HEK293 (cell line): ENCODE results near the gene MDP1.

Experiments
- CTCF ChIA-PET: fragments of 350-600 bp; formaldehyde crosslinking; extraction: SDS; loops from one replicate; lab custom pipeline; 2021; ENCODE audit warnings: antibody characterized with exemption; lab: Yijun Ruan, JAX
- POLR2A ChIA-PET: fragments of 300-600 bp; formaldehyde crosslinking; extraction: SDS; loops from one replicate; lab custom pipeline; 2020; ENCODE audit warnings: antibody characterized with exemption, inconsistent platforms; lab: Yijun Ruan, JAX
- H3K27ac ChIP-seq: fragments of 200-500 bp; sonication (Bioruptor generic); 2 replicates; pipeline ENCODE4 v1.5.1; 2014; ENCODE audit warnings: low read depth, low read length, control low read depth, inconsistent platforms; ENCODE audit errors: extremely low read depth
- H3K36me3 ChIP-seq, 2 experiments: fragments of 200-500 bp in 1 of 2; sonication (Bioruptor generic) in 1 of 2; 1 replicate in 1 of 2; 2 replicates in 1 of 2; pipeline ENCODE4 v1.5.1; 2014 to 2017; ENCODE audit warnings: inconsistent platforms in 2 of 2, low read length in 2 of 2; ENCODE audit not compliant: control insufficient read depth in 2 of 2, insufficient read depth in 1 of 2
- H3K4me1 ChIP-seq: fragments of 200-500 bp; sonication (Bioruptor generic); 2 replicates; pipeline ENCODE4 v1.5.1; 2014; ENCODE audit warnings: mild to moderate bottlenecking, low read length, inconsistent platforms; ENCODE audit not compliant: control insufficient read depth, insufficient read depth
- H3K4me3 ChIP-seq: 2 replicates; pipeline ENCODE4 v1.5.1; 2011; ENCODE audit warnings: low read depth, mild to moderate bottlenecking, control low read depth, low read length, moderate library complexity
- H3K9me3 ChIP-seq: fragments of 200-500 bp; sonication (Bioruptor generic); 2 replicates; pipeline ENCODE4 v1.5.1; 2014; ENCODE audit warnings: low read depth, low read length, inconsistent platforms; ENCODE audit not compliant: control insufficient read depth, insufficient read depth
- BCL11A ChIP-seq: fragments of 450-650 bp; formaldehyde crosslinking; IDR thresholded peaks from 2 replicates; pipeline ENCODE4 v1.5.1; 2016; ENCODE audit warnings: low read depth, missing biosample characterization, missing genetic modification characterization
- GLI4 ChIP-seq: fragments of 450-650 bp; formaldehyde crosslinking; IDR thresholded peaks from 2 replicates; pipeline ENCODE4 v1.5.1; 2016; ENCODE audit warnings: missing biosample characterization, missing genetic modification characterization
- INSM2 ChIP-seq: fragments of 450-650 bp; formaldehyde crosslinking; IDR thresholded peaks from 2 replicates; pipeline ENCODE4 v1.5.1; 2016; ENCODE audit warnings: missing biosample characterization, missing genetic modification characterization
- OVOL3 ChIP-seq: fragments of 450-650 bp; formaldehyde crosslinking; IDR thresholded peaks from 2 replicates; pipeline ENCODE4 v1.5.1; 2016; ENCODE audit warnings: missing biosample characterization, missing genetic modification characterization
- PRDM1 ChIP-seq: fragments of 450-650 bp; formaldehyde crosslinking; IDR thresholded peaks from 2 replicates; pipeline ENCODE4; 2016; ENCODE audit warnings: missing biosample characterization, missing genetic modification characterization
- REST ChIP-seq: fragments of 450-650 bp; formaldehyde crosslinking; IDR thresholded peaks from 2 replicates; pipeline ENCODE4 v1.5.1; 2016; ENCODE audit warnings: missing biosample characterization, missing genetic modification characterization
- ZBTB10 ChIP-seq: fragments of 450-650 bp; formaldehyde crosslinking; IDR thresholded peaks from 2 replicates; pipeline ENCODE4 v1.5.1; 2016; ENCODE audit warnings: missing biosample characterization, missing genetic modification characterization
- ZFP41 ChIP-seq: fragments of 450-650 bp; formaldehyde crosslinking; IDR thresholded peaks from 2 replicates; pipeline ENCODE4 v1.5.1; 2016; ENCODE audit warnings: missing biosample characterization, missing genetic modification characterization, borderline replicate concordance
- ZNF23 ChIP-seq: fragments of 450-650 bp; formaldehyde crosslinking; IDR thresholded peaks from 2 replicates; pipeline ENCODE4 v1.5.1; 2016; ENCODE audit warnings: missing biosample characterization, missing genetic modification characterization, borderline replicate concordance
- ZNF341 ChIP-seq: fragments of 450-650 bp; formaldehyde crosslinking; IDR thresholded peaks from 2 replicates; pipeline ENCODE4; 2016; ENCODE audit warnings: low read depth, missing biosample characterization, missing genetic modification characterization
- ZNF560 ChIP-seq: fragments of 450-650 bp; formaldehyde crosslinking; IDR thresholded peaks from 2 replicates; pipeline ENCODE4 v1.5.1; 2017; ENCODE audit warnings: missing biosample characterization, missing genetic modification characterization, borderline replicate concordance
- ZNF623 ChIP-seq: fragments of 450-650 bp; formaldehyde crosslinking; IDR thresholded peaks from 2 replicates; pipeline ENCODE4 v1.5.1; 2016; ENCODE audit warnings: missing biosample characterization, missing genetic modification characterization
- ZNF747 ChIP-seq: fragments of 450-650 bp; formaldehyde crosslinking; IDR thresholded peaks from 2 replicates; pipeline ENCODE4 v1.5.1; 2016; ENCODE audit warnings: missing biosample characterization, missing genetic modification characterization
- TF ChIP-seq, protein P1 (sequence below): fragments of 450-650 bp; formaldehyde crosslinking; IDR thresholded peaks from 2 replicates; pipeline ENCODE4 v1.5.1; 2016; ENCODE audit warnings: missing biosample characterization, missing genetic modification characterization
- TF ChIP-seq, protein P2 (sequence below): sonication (generic); formaldehyde crosslinking; IDR thresholded peaks from 2 replicates; pipeline ENCODE4 v1.8.1; 2022; ENCODE audit warnings: mild to moderate bottlenecking, moderate library complexity, missing genetic modification reagents
- TF ChIP-seq, protein P3 (sequence below): fragments of 450-650 bp; formaldehyde crosslinking; IDR thresholded peaks from 2 replicates; pipeline ENCODE4 v1.5.1; 2017; ENCODE audit warnings: missing biosample characterization, missing genetic modification characterization

MDP1 gene

GRCh38 chr14:24184104-24184970, 31.5 kb downstream of the MDP1 start (continued):
- TF ChIP-seq, protein P1, sequence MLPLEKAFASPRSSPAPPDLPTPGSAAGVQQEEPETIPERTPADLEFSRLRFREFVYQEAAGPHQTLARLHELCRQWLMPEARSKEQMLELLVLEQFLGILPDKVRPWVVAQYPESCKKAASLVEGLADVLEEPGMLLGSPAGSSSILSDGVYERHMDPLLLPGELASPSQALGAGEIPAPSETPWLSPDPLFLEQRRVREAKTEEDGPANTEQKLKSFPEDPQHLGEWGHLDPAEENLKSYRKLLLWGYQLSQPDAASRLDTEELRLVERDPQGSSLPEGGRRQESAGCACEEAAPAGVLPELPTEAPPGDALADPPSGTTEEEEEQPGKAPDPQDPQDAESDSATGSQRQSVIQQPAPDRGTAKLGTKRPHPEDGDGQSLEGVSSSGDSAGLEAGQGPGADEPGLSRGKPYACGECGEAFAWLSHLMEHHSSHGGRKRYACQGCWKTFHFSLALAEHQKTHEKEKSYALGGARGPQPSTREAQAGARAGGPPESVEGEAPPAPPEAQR (tag by site-specific recombination) = no peak
- TF ChIP-seq, protein P2, sequence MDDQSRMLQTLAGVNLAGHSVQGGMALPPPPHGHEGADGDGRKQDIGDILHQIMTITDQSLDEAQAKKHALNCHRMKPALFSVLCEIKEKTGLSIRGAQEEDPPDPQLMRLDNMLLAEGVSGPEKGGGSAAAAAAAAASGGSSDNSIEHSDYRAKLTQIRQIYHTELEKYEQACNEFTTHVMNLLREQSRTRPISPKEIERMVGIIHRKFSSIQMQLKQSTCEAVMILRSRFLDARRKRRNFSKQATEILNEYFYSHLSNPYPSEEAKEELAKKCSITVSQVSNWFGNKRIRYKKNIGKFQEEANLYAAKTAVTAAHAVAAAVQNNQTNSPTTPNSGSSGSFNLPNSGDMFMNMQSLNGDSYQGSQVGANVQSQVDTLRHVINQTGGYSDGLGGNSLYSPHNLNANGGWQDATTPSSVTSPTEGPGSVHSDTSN = no peak
- no peak for TF ChIP-seq REST (tag by site-specific recombination)
- TF ChIP-seq, all 188 proteins: peak for 0

GRCh38 chr14:24183014-24183481, 32.8 kb downstream of the MDP1 start:
- POLR2A ChIA-PET = no interaction called here

More at GRCh38 chr14:24183014-24183481, 32.8 kb downstream of the MDP1 start:
- Histone ChIP-seq H3K27ac (no peak overlapping the region), H3K4me3 (no peak overlapping the region), H3K4me1 (peaks cover 5% of the 10 kb centered on the region; the same call in 1 of the 2 replicates), H3K36me3 (peaks cover 0 to 97% of the 10 kb centered on the region in 2 experiments; a peak in 2 of 3 replicates), H3K9me3 (no peaks in the 10 kb centered on the region)
- CTCF ChIA-PET = no interaction called here
- TF ChIP-seq ZNF341 (tag by site-specific recombination) = no peak
- no peak for TF ChIP-seq BCL11A (tag by site-specific recombination)
- no peak for TF ChIP-seq ZNF560
- no peak for TF ChIP-seq ZBTB10
- TF ChIP-seq ZNF623 (tag by site-specific recombination) = no peak
- TF ChIP-seq GLI4 (tag by site-specific recombination) = no peak
- TF ChIP-seq, protein P3, sequence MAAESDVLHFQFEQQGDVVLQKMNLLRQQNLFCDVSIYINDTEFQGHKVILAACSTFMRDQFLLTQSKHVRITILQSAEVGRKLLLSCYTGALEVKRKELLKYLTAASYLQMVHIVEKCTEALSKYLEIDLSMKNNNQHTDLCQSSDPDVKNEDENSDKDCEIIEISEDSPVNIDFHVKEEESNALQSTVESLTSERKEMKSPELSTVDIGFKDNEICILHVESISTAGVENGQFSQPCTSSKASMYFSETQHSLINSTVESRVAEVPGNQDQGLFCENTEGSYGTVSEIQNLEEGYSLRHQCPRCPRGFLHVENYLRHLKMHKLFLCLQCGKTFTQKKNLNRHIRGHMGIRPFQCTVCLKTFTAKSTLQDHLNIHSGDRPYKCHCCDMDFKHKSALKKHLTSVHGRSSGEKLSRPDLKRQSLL (tag by site-specific recombination) = no peak
- TF ChIP-seq ZNF747 (tag by site-specific recombination) = no peak
- no peak for TF ChIP-seq ZNF23 (tag by site-specific recombination)
- no peak for TF ChIP-seq ZFP41 (tag by site-specific recombination)
- no peak for TF ChIP-seq OVOL3 (tag by site-specific recombination)
- no peak for TF ChIP-seq INSM2 (tag by site-specific recombination)
- TF ChIP-seq PRDM1 (tag by site-specific recombination) = no peak
